GM18870 (cell line): ENCODE results near the gene ZBTB49.

Experiments used
- ATAC-seq: cut with Tn5 transposase; IDR thresholded peaks from one replicate; pipeline ENCODE4 v1.9.1; 2021; ENCODE audit warnings: moderate library complexity; ENCODE audit not compliant: unreplicated experiment

Gene ZBTB49

DNA sequence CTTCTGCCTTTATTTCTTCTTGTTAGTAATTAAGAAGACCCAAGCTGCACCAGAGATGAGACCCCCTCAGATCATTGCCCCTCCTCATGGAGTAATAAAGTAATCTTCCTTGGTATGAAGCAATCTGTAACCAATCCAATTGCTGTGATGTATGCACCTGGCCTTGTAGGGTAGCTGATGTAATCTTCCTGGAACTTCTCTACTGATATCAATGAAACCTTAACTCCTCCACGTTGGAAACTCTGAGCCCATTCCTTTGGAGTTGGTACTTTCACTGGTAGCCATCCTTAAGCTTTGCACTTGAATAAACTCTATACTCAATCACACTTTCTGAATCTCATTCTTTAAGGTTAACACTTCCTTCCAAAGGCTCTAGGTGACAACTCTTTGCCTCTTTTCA, 65.3 kb downstream of the ZBTB49 start:
- ATAC-seq: no peak

- ATAC-seq: no peak
These were observed 66.3 kb downstream of the ZBTB49 start for GRCh38 chr4:4356106-4357041.

DNA sequence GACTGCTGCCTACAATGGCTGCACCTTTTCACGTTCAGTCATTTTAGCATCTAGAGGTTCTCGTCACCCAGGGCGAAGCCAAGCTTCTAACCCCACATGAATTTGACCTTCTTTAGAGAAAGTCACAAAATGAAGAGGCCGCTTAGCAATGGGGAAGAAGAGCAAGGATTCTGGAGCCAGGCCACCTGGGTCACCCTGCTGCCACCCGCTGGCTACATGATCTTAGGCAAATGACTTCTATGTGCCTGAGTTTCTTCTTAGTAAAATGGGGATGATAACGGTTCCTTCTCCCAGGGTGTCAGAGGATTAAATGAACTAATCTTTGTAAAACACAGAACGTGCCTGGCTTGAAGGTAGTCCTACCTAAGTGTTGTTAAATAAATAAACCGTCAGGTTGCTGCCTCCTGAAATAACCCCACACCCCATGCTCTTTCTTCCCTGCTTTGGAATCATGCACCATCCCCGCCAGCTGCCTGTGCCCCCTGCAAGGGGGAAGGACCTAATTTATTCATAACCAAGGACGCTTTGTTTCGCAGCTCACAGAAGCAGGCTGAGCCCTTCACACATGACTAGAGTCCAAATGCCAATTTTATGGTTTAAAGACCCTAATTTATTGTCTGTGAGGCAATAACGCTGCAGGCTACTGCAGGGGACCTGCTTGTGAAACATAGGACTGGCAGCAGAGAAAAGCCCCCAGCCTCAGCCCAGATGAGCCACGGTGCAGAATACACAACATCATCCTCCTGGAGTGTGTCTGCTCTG, 68.2 kb downstream of the ZBTB49 start:
- no peak for ATAC-seq

- ATAC-seq: no peak
These were observed 71.8 kb downstream of the ZBTB49 start for GRCh38 chr4:4361883-4362282.

DNA sequence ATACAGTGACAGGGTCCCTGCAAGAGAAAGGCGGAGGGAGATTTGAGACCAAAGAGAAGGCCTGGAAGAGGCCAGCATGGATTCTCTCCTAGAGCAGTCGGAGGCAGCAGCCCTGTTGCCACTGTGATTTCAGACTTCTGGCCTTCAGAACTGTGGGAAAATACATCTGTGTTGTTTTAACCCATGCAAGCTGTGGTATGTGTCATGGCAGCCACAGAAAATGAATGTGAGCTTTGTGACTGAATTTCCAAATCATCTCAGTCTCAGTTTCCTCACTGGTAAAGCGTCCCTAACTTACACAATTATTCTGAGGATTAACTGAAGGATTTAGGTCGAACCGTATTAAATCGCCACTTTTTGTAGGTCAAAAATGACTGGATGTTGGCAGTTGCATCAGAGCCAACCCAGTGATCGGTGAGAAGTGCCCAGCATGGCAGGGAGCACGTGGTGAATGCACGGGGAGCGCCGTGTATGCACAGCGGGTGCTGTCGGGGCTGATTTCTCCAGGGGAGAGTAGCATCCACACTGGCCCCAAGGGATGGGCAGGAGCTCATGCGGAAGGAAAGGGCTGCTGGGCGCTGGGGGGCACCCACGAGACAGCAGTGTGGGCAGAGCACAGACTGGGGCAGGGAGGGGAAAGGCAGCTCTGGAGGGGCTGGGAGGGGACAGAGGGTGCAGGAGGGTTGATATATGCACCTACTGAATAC, 73.1 kb downstream of the ZBTB49 start:
- no peak for ATAC-seq

DNA sequence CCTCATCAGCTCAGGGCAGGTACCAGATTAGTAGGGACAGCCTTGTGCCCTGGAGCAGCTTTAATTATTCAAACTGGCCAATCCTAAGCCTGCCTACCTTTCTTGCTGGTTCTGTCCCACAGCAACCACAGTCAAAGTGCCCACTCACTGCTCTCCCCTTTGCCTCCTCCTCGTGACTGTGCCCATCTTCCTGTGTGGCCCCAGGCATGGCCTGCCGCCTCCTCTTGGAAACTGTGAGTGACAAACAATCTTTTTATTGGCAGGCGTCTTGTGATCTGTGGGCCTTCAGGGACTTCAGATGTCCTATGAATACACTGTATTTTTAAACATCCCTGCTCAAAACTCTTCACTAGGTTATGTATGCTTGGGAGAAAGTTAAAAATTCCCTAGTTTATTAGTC, 74.0 kb downstream of the ZBTB49 start:
- ATAC-seq: no peak

DNA sequence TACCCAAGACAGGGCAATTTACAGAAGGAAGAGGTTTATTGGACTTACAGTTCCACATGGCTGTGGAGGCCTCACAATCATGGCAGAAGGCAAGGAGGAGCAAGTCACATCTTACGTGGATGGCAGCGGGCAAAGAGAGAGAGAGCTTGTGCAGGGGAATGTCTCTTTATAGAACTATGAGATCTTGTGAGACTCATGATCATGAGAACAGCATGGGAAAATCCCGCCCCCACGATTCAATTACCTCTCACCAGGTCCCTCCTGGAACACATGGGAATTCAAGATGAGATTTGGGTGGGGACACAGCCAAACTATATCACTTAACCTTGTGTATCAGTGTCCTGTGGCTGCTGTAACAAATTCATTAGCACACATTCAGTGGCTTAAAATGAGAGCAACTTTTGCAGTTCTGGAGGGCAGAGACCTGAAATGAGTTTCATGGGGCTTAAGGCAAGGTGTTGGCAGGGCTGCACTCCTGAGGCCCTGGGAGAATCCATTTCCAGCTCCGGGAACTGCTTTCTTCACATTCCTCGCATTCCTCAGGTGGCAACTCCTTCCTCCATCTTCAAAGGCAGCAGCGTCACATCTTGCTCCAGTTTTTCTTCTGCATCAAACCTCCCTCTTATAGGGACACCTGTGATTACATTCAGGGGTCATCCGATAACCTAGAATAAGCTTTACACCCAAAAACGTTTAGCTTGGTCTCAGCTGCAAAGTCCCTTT, 74.6 kb downstream of the ZBTB49 start:
- no peak for ATAC-seq

DNA sequence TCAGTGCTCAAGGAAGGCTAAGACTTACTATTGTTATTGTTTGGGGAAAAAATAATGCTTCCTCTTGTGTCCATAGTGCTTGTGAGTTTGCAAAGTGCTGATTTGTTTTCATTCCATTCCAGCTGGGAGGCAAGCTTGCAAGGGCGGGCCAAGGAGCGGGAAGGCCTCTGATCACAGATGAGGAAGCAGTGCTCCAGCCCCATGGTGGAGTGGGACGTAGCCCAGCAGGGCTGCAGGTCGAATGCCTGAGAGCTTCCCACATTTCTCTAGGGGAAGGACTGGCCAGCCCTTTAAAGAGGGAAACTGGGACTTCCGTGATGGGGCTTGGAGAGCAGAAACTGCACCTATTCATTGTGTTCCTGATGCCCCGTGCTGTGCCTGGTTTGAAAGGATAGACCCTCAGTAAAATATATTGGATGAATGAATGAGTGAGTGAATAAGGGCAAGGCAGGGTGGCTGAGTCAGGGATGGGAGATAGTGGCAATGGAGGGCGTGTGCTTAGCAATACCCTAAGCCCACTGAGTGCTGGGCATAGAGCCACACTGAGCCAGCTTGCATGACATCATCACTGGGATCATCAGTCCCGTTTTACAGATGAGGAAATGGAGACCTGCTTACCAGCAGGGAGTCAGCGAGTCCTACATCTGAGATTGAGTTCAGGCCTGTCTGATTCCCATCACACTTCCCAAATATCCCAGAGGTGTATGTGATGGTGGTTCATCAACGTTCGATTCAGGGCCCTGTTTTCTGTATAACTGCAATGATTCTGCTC, 78.9 kb downstream of the ZBTB49 start:
- ATAC-seq: no peak
